Left ventricle myocardium inferior (tissue), 1 donor: ENCODE measurements around the gene NDST1. TPM values are rescaled to one million over a fixed set of nuclear protein-coding genes. Genes with fewer than 3 reads are reported as not detected.
A peak's percentile ranks its signal among the peaks of the same experiment; 100 is the strongest.

Source experiments
- DNase-seq: peaks from one replicate; pipeline ENCODE4 v3.0.0-alpha.2; 2020
- H3K27ac ChIP-seq: fragments of 200-600 bp; replicated peaks from 2 replicates; pipeline ENCODE4 v1.8.0; 2021
- H3K27me3 ChIP-seq: fragments of 200-600 bp; 2 replicates; pipeline ENCODE4 v1.8.0; 2021; ENCODE audit warnings: low read depth
- H3K36me3 ChIP-seq: fragments of 200-600 bp; 2 replicates; pipeline ENCODE4 v1.8.0; 2021
- H3K4me1 ChIP-seq: fragments of 200-600 bp; 2 replicates; pipeline ENCODE4 v1.8.0; 2021
- H3K4me3 ChIP-seq: fragments of 200-600 bp; 2 replicates; pipeline ENCODE4 v1.8.0; 2021; ENCODE audit warnings: mild to moderate bottlenecking, moderate library complexity
- H3K9me3 ChIP-seq: fragments of 200-600 bp; replicated peaks from 2 replicates; pipeline ENCODE4 v1.8.0; 2021
- CTCF ChIP-seq: fragments of 200-600 bp; IDR thresholded peaks from 2 replicates; pipeline ENCODE4 v1.8.0; 2021; ENCODE audit warnings: antibody characterized with exemption, mild to moderate bottlenecking, borderline replicate concordance
- intact Hi-C: fragments of 100-400 bp; cut with micrococcal nuclease; formaldehyde crosslinking; loops from one replicate; pipeline ENCODE4 v1.11.0; 2022
- total RNA-seq: library from RNA; stranded (reverse); fragmentation: NEBNext Ultra II Directional; extraction: Animal tissue kit (Norgen Biotek cat#: 25700); gene quantifications from one replicate; pipeline ENCODE4 v1.2.1, GENCODE V29; 2021
- donor health status: DM: no; HTN: yes; CAD: no; lungs with severe emphysema.

The NDST1 gene
- total RNA-seq, 1 donor from 2014 or later: 58.9 TPM

- TF ChIP-seq CTCF: no peak
- intact Hi-C loops: loop anchor here (5.0 to 10.0 kb wide), 3 partner anchors 98 to 288 kb away; partner anchors contain the start of genes IRGM and RBM22
- Histone ChIP-seq H3K27ac (no peak overlapping the region), H3K4me1 (peaks cover 24% of the 10 kb centered on the region), H3K9me3 (no peaks in the 10 kb centered on the region), H3K36me3 (peaks cover 22% of the 10 kb centered on the region), H3K27me3 (no peaks in the 10 kb centered on the region), H3K4me3 (no peak overlapping the region)
- DNase-seq: no peak
Measured at GRCh38 chr5:150559701-150560100, 51.8 kb downstream of the NDST1 start.

GRCh38 chr5:150560401-150561191, 52.7 kb downstream of the NDST1 start:
- Histone ChIP-seq H3K4me1 (peaks cover 24% of the 10 kb centered on the region), H3K27ac (no peak overlapping the region), H3K9me3 (no peaks in the 10 kb centered on the region), H3K36me3 (peaks cover 13% of the 10 kb centered on the region), H3K4me3 (no peak overlapping the region), H3K27me3 (no peaks in the 10 kb centered on the region)
- intact Hi-C loops: loop anchor here (5.0 to 10.0 kb wide), 3 partner anchors 97 to 287 kb away; partner anchors contain the start of genes IRGM and RBM22
- TF ChIP-seq CTCF: peak; percentile 95
- peak; percentile 48 for DNase-seq

GRCh38 chr5:150561192-150561512, 53.2 kb downstream of the NDST1 start:
- intact Hi-C loops: loop anchor here (5.0 to 10.0 kb wide), 3 partner anchors 96 to 286 kb away; partner anchors contain the start of genes IRGM and RBM22
- H3K27me3 ChIP-seq: no peaks in the 10 kb centered on the region
- peaks cover 7% of the 10 kb centered on the region for H3K36me3 ChIP-seq
- TF ChIP-seq CTCF: no peak
- peaks cover 24% of the 10 kb centered on the region for H3K4me1 ChIP-seq
- H3K27ac ChIP-seq: no peak overlapping the region
- no peaks in the 10 kb centered on the region for H3K9me3 ChIP-seq
- no peak overlapping the region for H3K4me3 ChIP-seq
- DNase-seq: no peak

GRCh38 chr5:150561571-150562275, 53.8 kb downstream of the NDST1 start:
- no peak for DNase-seq
- Histone ChIP-seq H3K4me1 (peaks cover 24% of the 10 kb centered on the region), H3K27me3 (no peaks in the 10 kb centered on the region), H3K9me3 (no peaks in the 10 kb centered on the region), H3K4me3 (no peak overlapping the region), H3K27ac (no peak overlapping the region), H3K36me3 (peaks cover 2% of the 10 kb centered on the region)
- no peak for TF ChIP-seq CTCF
- intact Hi-C loops: loop anchor here (5.0 to 10.0 kb wide), 3 partner anchors 96 to 286 kb away; partner anchors contain the start of genes IRGM and RBM22

GRCh38 chr5:150562832-150563231, 54.9 kb downstream of the NDST1 start:
- peak; percentile 66 for TF ChIP-seq CTCF
- no peak for DNase-seq
- intact Hi-C loops: loop anchor here (5.0 to 10.0 kb wide), 3 partner anchors 94 to 284 kb away; partner anchors contain the start of genes IRGM and RBM22
- Histone ChIP-seq H3K27me3 (no peaks in the 10 kb centered on the region), H3K4me3 (no peak overlapping the region), H3K9me3 (no peaks in the 10 kb centered on the region), H3K4me1 (peaks cover 18% of the 10 kb centered on the region), H3K36me3 (no peaks in the 10 kb centered on the region), H3K27ac (no peak overlapping the region)
